K562 (cell line): ENCODE data around the gene VWA7. TPM values are rescaled to one million over a fixed set of nuclear protein-coding genes. Genes with fewer than 3 reads are reported as not detected.

ENCODE experiments used
- ATAC-seq: fragments of 200-7000 bp; cut with Tn5 transposase; 3 replicates; pipeline ENCODE4 v1.9.1; 2020; ENCODE audit warnings: moderate library complexity
- BruUV-seq: library from RNA; stranded (reverse); fragments of 400-500 nt; replicated peaks from 2 replicates; lab custom pipeline; 2021; lab: Mats Ljungman, UMichigan
- CTCF ChIA-PET: fragments of 300-600 bp; formaldehyde crosslinking; extraction: SDS; loops from one replicate; lab custom pipeline; 2021; ENCODE audit warnings: low intra/inter-chr PET ratio; lab: Yijun Ruan, JAX
- POLR2A ChIA-PET: fragments of 300-600, 350-650 bp; sonication (Branson Sonifier 250); formaldehyde crosslinking; extraction: SDS; loops from one replicate; lab custom pipeline; 2021; ENCODE audit warnings: antibody characterized with exemption, inconsistent platforms; lab: Yijun Ruan, JAX
- DNase-seq, 4 experiments: peaks; one replicate each; pipeline versions ENCODE4 v3.0.0 to v3.0.0-alpha.2; 2011 to 2018; ENCODE audit warnings: low spot score in 3 of 4, mixed read lengths in 3 of 4; ENCODE audit errors: extremely low read depth in 1 of 4
- FAIRE-seq: peaks from 2 replicates; lab custom pipeline; 2011; peaks lifted over from hg19 to GRCh38; lab: Jason Lieb, UNC
- H2AFZ ChIP-seq: 2 replicates; pipeline ENCODE4 v1.6.0; 2011; ENCODE audit warnings: low read depth, low read length, control low read depth, inconsistent platforms
- H3K27ac ChIP-seq: fragments of 200-600 bp; 3 replicates; pipeline ENCODE4 v1.8.0; 2011; ENCODE audit warnings: low read depth, mild to moderate bottlenecking, control low read depth, inconsistent platforms, low read length, moderate library complexity, mixed read lengths; ENCODE audit errors: extremely low read depth
- H3K27me3 ChIP-seq, 2 experiments: fragments of 300-600 bp in 1 of 2; 2 replicates in 1 of 2; 3 replicates in 1 of 2; pipeline versions ENCODE4 v1.6.0 to v1.8.0; 2011; ENCODE audit warnings: inconsistent platforms in 2 of 2, low read length in 2 of 2, mild to moderate bottlenecking in 1 of 2, mixed read lengths in 1 of 2, moderate library complexity in 1 of 2; ENCODE audit not compliant: control insufficient read depth in 2 of 2, insufficient read depth in 2 of 2
- H3K36me3 ChIP-seq: fragments of 300-600 bp; 3 replicates; pipeline ENCODE4 v1.8.0; 2011; ENCODE audit warnings: mild to moderate bottlenecking, low read length, inconsistent platforms; ENCODE audit not compliant: control insufficient read depth, insufficient read depth
- H3K4me1 ChIP-seq, 2 experiments: fragments of 200-600 bp in 1 of 2; replicated peaks in 1 of 2; 2 replicates in 1 of 2; 3 replicates in 1 of 2; pipeline versions ENCODE4 v1.5.1 to v1.8.0; 2011; ENCODE audit warnings: inconsistent platforms in 2 of 2, low read length in 2 of 2, mild to moderate bottlenecking in 1 of 2, mixed read lengths in 1 of 2, moderate library complexity in 1 of 2; ENCODE audit not compliant: control insufficient read depth in 2 of 2, insufficient read depth in 2 of 2
- H3K4me2 ChIP-seq: 2 replicates; pipeline ENCODE4 v1.6.1; 2011; ENCODE audit warnings: low read length, control low read depth, inconsistent platforms, mixed read lengths; ENCODE audit not compliant: insufficient read depth
- H3K4me3 ChIP-seq: fragments of 200-600 bp; sonication (generic), shearing (Covaris generic); 2 replicates; pipeline ENCODE4 v1.5.1; 2016; ENCODE audit warnings: control low read depth, inconsistent platforms
- H3K79me2 ChIP-seq: fragments of 200-600 bp; 3 replicates; pipeline ENCODE4 v1.8.0; 2011; ENCODE audit warnings: low read length, inconsistent platforms; ENCODE audit not compliant: control insufficient read depth, insufficient read depth
- H3K9ac ChIP-seq, 2 experiments: 2 replicates each; pipeline versions ENCODE4 v1.6.0 to v1.6.1; 2011; ENCODE audit warnings: low read depth in 2 of 2, low read length in 2 of 2, control low read depth in 1 of 2, inconsistent platforms in 1 of 2, mild to moderate bottlenecking in 1 of 2, mixed read lengths in 1 of 2; ENCODE audit not compliant: insufficient read depth in 1 of 2
- H3K9me1 ChIP-seq: one replicate; pipeline ENCODE4 v1.6.0; 2011; ENCODE audit warnings: inconsistent platforms, mild to moderate bottlenecking, low read length, moderate library complexity; ENCODE audit not compliant: control insufficient read depth, insufficient read depth
- H3K9me3 ChIP-seq: replicated peaks from 2 replicates; pipeline ENCODE4 v1.5.1; 2011; ENCODE audit warnings: low read depth, low read length, inconsistent platforms; ENCODE audit not compliant: control insufficient read depth, insufficient read depth
- H4K20me1 ChIP-seq: replicated peaks from 2 replicates; pipeline ENCODE4 v1.6.1; 2011; ENCODE audit warnings: low read length, inconsistent platforms, mixed read lengths; ENCODE audit not compliant: control insufficient read depth, insufficient read depth
- ARID4B ChIP-seq: sonication (generic); formaldehyde crosslinking; IDR thresholded peaks from 2 replicates; pipeline ENCODE4 v1.8.0; 2022; ENCODE audit warnings: mild to moderate bottlenecking, missing genetic modification reagents
- CHCHD3 ChIP-seq: fragments of 250-450 bp; sonication (Bioruptor Pico); IDR thresholded peaks from 2 replicates; pipeline ENCODE4 v2.1.2; 2022; ENCODE audit warnings: mild to moderate bottlenecking
- DIDO1 ChIP-seq: fragments of 450-650 bp; IDR thresholded peaks from 2 replicates; pipeline ENCODE4 v1.6.1; 2016; ENCODE audit warnings: low read depth, missing biosample characterization, missing genetic modification characterization
- POLR2AphosphoS5 ChIP-seq: IDR thresholded peaks from 2 replicates; pipeline ENCODE4 v1.6.1; 2011; ENCODE audit warnings: mild to moderate bottlenecking, low read depth, low read length, moderate library complexity; ENCODE audit not compliant: control insufficient read depth, insufficient read depth
- THAP12 ChIP-seq: fragments of 250-450 bp; sonication (Bioruptor Pico); IDR thresholded peaks from 2 replicates; pipeline ENCODE4 v1.9.0; 2021; ENCODE audit warnings: mild to moderate bottlenecking, inconsistent platforms
- ZBTB34 ChIP-seq: fragments of 250-450 bp; sonication (Bioruptor Pico); IDR thresholded peaks from 2 replicates; pipeline ENCODE4 v1.8.0; 2021; ENCODE audit warnings: mild to moderate bottlenecking, moderate library complexity
- WGBS: fragments of 100-300 bp; shearing (Covaris generic); methylation state at CpG from one replicate; pipeline ENCODE4 v1.1.6; 2016; ENCODE audit warnings: low coverage, mixed read lengths; ENCODE audit not compliant: insufficient coverage; ENCODE audit errors: missing lambda C conversion rate; 5-methylcytosine and 5-hydroxymethylcytosine counted together
- in situ Hi-C: fragments of 300-500 bp; cut with MboI; formaldehyde crosslinking; loops from 4 replicates; pipeline ENCODE4 v1.15.0; 2018; ENCODE audit warnings: inconsistent platforms, mixed read lengths
- intact Hi-C: fragments of 100-400 bp; cut with micrococcal nuclease; formaldehyde crosslinking; loops from 2 replicates; pipeline ENCODE4 v1.14.2; 2022
- polyA plus RNA-seq, 8 experiments: library from polyadenylated mRNA; depleted of rRNA in 4 of 8; stranded (reverse) in 5 of 8; unstranded in 3 of 8; fragments of >200 nt; fragmentation: Nextera tagmentation in 2 of 8; fragmentation: Illumina TruSeq in 1 of 8; extraction: Ambion mirVana in 2 of 8; extraction: Trizol in 1 of 8; gene quantifications; 2 replicates each; pipeline versions ENCODE4 v1.2.1 to v1.2.3, GENCODE V29; 2011 to 2014; ENCODE audit warnings: inconsistent platforms in 1 of 8, missing spikeins in 1 of 8
- total RNA-seq, 7 experiments: library from RNA; depleted of rRNA in 6 of 7; stranded (reverse); fragments of >200 nt in 6 of 7; fragmentation: Illumina TruSeq in 2 of 7; extraction: Trizol in 2 of 7; gene quantifications; 2 replicates each; pipeline versions ENCODE4 v1.2.1 to v1.2.3, GENCODE V29; 2011 to 2021; ENCODE audit warnings: low replicate concordance in 1 of 7

Gene VWA7
- total and polyA plus RNA-seq, 9 of the 15 experiments (the other 6 are each of a cell fraction or from before 2014, with no cell fraction given): 0.18 to 2.9 (median 0.95) TPM

GRCh38 chr6:31769684-31770371 lies 7.3 kb downstream of the VWA7 start:
- intact Hi-C loops: loop anchor here (1.0 to 10.0 kb wide), 3 partner anchors 41 to 225 kb away; partner anchors contain the start of genes ATP6V1G2, DDAH2, DDX39B and NFKBIL1
- H3K9ac ChIP-seq: peak overlapping the region in 1 of 2 experiments; percentile 1; a peak in 1 of 4 replicates
- peak overlapping the region; percentile 73 for H2AFZ ChIP-seq
- peaks cover 24 to 68% of the 10 kb centered on the region in 2 experiments for H3K4me1 ChIP-seq
- peak; percentile 95 for FAIRE-seq
- no peaks in the 10 kb centered on the region for H3K27me3 ChIP-seq
- peak overlapping the region; percentile 26; the same call in 2 of the 3 replicates for H3K27ac ChIP-seq
- WGBS: 29% methylated on average over 12 of the region's 12 CpGs
- no peaks in the 10 kb centered on the region for H3K79me2 ChIP-seq
- no peaks in the 10 kb centered on the region for H3K9me3 ChIP-seq
- peak; percentile 98 to 100 (median 100) for DNase-seq
- H4K20me1 ChIP-seq: no peaks in the 10 kb centered on the region
- POLR2A ChIA-PET: interaction anchor here (0.6 to 5.9 kb wide), 35 partner anchors 11 to 137 kb away, joined by 3 to 75 read pairs (median 5); partner anchors contain the start of genes BAG6, CLIC1, GPANK1 and HSPA1A
- peak; percentile 91 for ATAC-seq
- no TSS peak for BruUV-seq
- in situ Hi-C loops: loop anchor here (5.0 kb wide), 1 partner anchor 83 kb away; no protein-coding TSS in a partner anchor
- H3K36me3 ChIP-seq: no peaks in the 10 kb centered on the region
- CTCF ChIA-PET: interaction anchor here (0.6 to 2.9 kb wide), 4 partner anchors 21 to 218 kb away, joined by 3 to 35 read pairs (median 11); partner anchors contain the start of genes DDAH2 and LY6G5C
- H3K4me2 ChIP-seq: peak overlapping the region; percentile 68
- H3K9me1 ChIP-seq: peaks cover 4% of the 10 kb centered on the region
- no peak overlapping the region for H3K4me3 ChIP-seq
- TF ChIP-seq DIDO1 (tag): 0 out of 2 replicates have a peak, but pooled peaks have one; percentile 14
- no peak for TF ChIP-seq THAP12 (CRISPR knock-in tag)
- TF ChIP-seq POLR2AphosphoS5: no peak; the same call in 1 of the 2 replicates
- TF ChIP-seq ZBTB34 (CRISPR knock-in tag): no peak
- no peak for TF ChIP-seq CHCHD3
- peak; percentile 79; the same call in 1 of the 2 replicates for TF ChIP-seq ARID4B (CRISPR knock-in tag)
